ENCODE measurements around the gene NRK. TPM values are rescaled to one million over a fixed set of nuclear protein-coding genes. Genes with fewer than 3 reads are reported as not detected.

Gene NRK
- total RNA-seq, 1 donor, result 0.09 TPM

DNA sequence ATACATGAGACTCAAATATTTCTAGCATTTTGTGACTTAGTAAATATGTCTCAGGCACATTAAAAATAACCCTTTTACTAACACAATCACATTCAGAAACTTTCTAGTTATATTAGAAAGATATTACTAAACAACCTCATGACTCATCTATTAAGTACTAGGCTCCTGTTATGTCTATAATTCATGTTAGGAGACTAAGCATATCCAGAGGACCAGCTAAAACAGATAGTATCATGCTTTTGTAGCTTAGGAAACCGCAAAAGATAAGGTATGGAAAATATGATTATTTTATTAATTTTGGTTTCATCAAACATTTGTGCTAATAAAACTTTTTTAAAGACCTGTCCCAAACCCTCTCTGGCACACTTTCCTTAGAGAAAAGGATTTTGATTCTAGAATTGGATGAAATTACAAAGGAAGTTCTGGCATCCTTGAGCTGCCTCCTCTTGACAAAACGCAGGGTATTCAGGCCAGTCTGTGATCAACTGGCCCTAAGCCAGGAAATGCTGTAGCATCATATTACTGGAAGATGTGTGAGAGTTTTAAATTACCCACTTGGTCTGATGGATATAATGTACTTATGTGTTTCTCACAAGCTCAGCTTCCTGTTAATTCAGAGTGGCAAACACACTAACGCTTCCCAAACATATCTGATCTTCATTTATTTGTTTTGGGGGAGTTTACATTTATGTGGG, 60.4 kb downstream of the NRK start:
- DNase-seq (ENCODE audit: low read depth), result peak; percentile 0
- no peak for TF ChIP-seq CTCF (IDR thresholded peaks at IDR 0.05; ENCODE audit: insufficient read depth, low read length)
- H3K4me3 ChIP-seq (ENCODE audit: low read depth, low read length), result no peak overlapping the region

GRCh38 chrX:105894721-105895120, 72.4 kb downstream of the NRK start:
- no peak for DNase-seq (ENCODE audit: low read depth)

DNA sequence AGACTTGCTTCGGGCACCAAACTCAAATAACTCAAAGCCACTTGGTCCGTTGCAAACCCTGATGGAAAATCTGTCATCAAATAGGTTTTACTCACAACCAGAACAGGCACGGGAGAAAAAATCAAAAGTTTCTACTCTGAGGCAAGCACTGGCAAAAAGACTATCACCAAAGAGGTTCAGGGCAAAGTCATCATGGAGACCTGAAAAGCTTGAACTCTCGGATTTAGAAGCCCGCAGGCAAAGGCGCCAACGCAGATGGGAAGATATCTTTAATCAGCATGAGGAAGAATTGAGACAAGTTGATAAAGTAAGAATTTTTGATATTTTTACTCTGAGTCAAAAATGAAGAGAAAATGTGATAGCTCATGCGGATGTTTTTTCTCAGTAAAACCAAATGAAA, 87.2 kb downstream of the NRK start:
- DNase-seq (ENCODE audit: low read depth), result no peak
- TF ChIP-seq CTCF (IDR thresholded peaks at IDR 0.05; ENCODE audit: insufficient read depth, low read length), result no peak
- H3K4me3 ChIP-seq (ENCODE audit: low read depth, low read length), result no peak overlapping the region

More at GRCh38 chrX:105894721-105895120, 72.4 kb downstream of the NRK start:
- H3K4me3 ChIP-seq (ENCODE audit: low read depth, low read length), result no peak overlapping the region
- no peak for TF ChIP-seq CTCF (IDR thresholded peaks at IDR 0.05; ENCODE audit: insufficient read depth, low read length)

- no peak overlapping the region for H3K4me3 ChIP-seq (ENCODE audit: low read depth, low read length)
- DNase-seq (ENCODE audit: low read depth), result no peak
- no peak for TF ChIP-seq CTCF (IDR thresholded peaks at IDR 0.05; ENCODE audit: insufficient read depth, low read length)
Measured at GRCh38 chrX:105910563-105911105, 88.3 kb downstream of the NRK start.

GRCh38 chrX:105945266-105945665, 122.9 kb downstream of the NRK start:
- H3K4me3 ChIP-seq (ENCODE audit: low read depth, low read length), result no peak overlapping the region
- TF ChIP-seq CTCF (IDR thresholded peaks at IDR 0.05; ENCODE audit: insufficient read depth, low read length), result no peak
- DNase-seq (ENCODE audit: low read depth), result no peak

- no peak for DNase-seq (ENCODE audit: low read depth)
- H3K4me3 ChIP-seq (ENCODE audit: low read depth, low read length), result no peak overlapping the region
- no peak for TF ChIP-seq CTCF (IDR thresholded peaks at IDR 0.05; ENCODE audit: insufficient read depth, low read length)
Measured at GRCh38 chrX:105969487-105969886, 147.1 kb downstream of the NRK start.
